Fibroblast of the aortic adventitia (primary cell): ENCODE data around the gene EDRF1. TPM values are rescaled to one million over a fixed set of nuclear protein-coding genes. Genes with fewer than 3 reads are reported as not detected.

ENCODE experiments used
- DNase-seq: peaks from one replicate; pipeline ENCODE4 v3.0.0-alpha.2; 2010; ENCODE audit warnings: low read depth
- H3K4me3 ChIP-seq: 2 replicates; pipeline ENCODE4 v1.5.1; 2011; ENCODE audit warnings: low read depth, mild to moderate bottlenecking, control low read depth, low read length, moderate library complexity
- CTCF ChIP-seq: IDR thresholded peaks from 2 replicates; pipeline ENCODE4 v1.5.1; 2011; ENCODE audit warnings: mild to moderate bottlenecking, low read length, control low read depth, inconsistent platforms; ENCODE audit not compliant: insufficient read depth
- total RNA-seq: library from RNA; depleted of rRNA; stranded (reverse); fragments of >200 nt; gene quantifications from 2 replicates; pipeline ENCODE4 v1.2.3, GENCODE V29; 2012; ENCODE audit warnings: low replicate concordance

Gene EDRF1
- total RNA-seq, 1 donor = 27.2 TPM

DNA sequence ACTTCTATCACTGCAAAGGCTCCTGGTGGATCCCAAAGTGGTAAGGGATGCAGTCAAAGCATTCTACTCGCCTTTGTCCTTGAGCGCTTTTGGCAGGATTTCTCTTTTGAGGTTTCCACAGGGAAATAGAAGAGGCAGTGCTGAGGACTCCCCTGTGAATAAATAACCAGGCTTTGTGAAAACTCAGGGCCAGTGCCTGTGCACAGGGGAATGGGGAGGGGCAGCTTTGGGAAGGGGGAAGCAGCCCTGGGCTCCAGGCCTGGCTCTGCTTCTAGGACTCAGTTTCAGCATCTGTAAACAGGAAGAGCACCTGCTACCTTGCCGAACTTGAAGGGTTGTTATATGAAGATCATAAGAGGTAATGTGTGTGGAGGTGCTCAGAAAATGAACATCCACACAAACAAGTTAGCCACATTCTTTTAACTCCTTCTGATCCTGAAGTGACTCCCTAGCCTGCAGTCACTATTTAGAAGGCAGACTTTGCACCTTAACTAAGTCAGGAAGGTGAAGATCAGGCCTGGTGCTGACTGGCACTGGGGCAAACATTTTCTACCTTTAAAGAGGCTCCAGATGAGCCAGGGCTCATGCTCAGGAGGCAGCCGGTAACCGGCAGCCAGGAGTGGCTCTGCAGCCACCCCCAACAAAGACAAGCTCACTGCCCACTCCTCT, 78.6 kb downstream of the EDRF1 start:
- no peak for DNase-seq
- TF ChIP-seq CTCF = no peak
- no peak overlapping the region for H3K4me3 ChIP-seq

DNA sequence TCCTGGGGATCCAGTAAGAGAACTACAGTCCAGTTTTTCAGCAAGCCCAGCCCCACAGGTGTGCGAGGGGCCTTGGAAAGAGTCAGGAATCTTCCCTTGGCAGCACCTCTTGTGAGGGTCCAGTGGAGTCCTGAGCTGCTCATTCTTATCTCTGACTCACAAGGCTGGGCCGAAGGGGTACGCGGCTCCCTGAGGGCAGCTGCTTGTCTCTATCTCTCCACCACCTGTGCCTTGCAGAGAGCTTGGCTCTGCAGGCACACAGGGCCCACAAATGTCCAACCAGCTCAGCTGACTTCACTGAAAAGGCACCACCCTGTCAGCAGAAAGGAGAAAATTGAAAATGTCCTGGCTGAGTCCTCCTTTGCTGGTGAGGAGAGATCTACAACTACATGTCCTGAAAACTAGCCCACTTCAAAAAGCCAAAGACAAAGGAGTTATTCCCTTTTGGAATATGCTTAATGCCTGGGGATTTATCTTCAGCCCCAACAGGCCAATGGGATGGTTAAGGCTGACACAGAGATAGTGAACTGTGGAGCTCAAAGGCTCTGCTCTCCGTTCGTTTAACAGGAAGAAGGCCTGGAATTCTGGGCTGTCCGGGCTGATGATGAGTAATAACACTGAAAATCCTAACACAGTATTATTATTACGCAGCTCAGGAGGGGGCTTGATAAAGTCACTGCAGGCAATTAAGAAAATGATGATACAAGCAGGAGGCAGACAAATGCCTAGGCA, 80.1 kb downstream of the EDRF1 start:
- no peak overlapping the region for H3K4me3 ChIP-seq
- TF ChIP-seq CTCF = no peak
- no peak for DNase-seq

DNA sequence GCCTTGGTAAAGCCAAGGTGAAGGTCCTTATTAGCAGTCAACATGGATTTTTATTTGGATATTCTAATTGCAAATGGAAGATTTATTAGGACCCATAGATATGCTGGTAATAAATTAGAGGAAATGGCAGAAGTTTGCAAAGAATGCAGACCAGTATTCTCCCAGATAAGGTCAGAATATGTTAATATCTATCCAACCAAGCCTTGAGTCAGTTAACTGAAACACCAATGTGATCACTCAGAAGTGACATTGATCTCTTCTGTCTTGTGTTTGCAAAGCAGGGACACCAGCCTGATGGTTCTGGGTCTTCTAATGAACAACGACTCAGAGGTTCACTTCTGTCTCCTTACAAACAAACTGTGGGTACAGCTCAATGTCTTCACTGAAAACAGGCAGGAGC, 82.1 kb downstream of the EDRF1 start:
- DNase-seq = no peak
- no peak overlapping the region for H3K4me3 ChIP-seq
- no peak for TF ChIP-seq CTCF

DNA sequence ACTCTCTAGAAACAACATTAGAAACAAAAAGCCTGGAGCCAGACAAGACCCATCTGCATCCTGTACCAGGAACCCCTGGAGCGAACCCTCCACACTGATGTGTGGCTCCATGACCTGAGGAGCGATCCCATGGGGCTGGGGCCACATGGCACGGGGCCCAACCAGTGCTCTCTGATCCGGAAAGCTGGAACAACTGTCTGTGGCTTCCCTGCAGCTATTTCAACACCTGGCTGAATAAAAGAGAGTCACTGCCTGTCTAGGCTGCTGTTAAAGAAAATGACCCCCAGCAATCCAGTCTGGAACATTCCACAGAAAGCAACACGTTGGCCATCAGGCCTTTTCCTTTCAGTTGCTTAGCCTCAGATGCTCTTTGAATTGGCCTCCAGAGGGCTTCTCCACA, 82.6 kb downstream of the EDRF1 start:
- TF ChIP-seq CTCF = no peak
- H3K4me3 ChIP-seq = no peak overlapping the region
- DNase-seq = no peak

DNA sequence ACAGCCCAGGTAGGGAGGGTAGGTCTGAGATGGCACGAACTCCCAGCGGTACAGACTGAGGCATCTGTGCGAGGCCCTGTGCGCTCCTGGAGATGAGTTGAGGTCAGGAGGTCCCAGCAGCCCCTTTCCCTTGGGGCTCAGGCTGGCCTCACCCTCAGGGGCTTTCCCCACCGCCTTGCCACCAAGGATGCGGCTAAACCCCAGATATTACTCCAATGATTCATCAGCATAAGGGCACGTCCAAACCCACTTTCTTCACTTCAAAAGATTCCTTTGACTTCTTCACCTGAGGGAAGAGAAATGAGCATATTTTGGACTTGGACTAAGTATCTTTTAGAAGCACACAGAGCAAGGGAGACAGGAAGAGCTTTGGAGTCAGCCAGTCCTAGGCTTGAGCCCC, 83.2 kb downstream of the EDRF1 start:
- H3K4me3 ChIP-seq = no peak overlapping the region
- no peak for DNase-seq
- TF ChIP-seq CTCF = no peak

DNA sequence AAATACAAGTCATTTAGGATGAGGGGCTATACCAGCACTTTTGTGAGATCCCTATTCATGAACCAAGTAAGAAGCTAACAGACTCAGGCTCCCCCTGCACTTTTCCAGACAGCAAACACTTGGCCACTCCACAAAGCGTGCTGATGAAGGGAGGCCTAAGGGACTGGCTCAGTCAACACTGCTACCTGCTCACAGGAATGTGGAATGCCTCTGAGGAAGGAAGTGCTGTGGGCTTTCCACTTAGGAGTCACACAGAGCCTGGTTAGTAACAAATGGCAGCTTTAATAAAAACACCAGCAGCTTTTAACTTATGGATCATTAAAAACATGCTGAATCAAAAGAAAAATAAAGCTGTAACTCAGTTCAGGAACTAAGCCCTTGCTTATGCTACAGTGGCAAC, 88.5 kb downstream of the EDRF1 start:
- no peak overlapping the region for H3K4me3 ChIP-seq
- no peak for DNase-seq
- TF ChIP-seq CTCF = no peak
